Middle frontal gyrus (tissue), 1 donor: ENCODE measurements around the gene PRDM12.

Experiments used
- DNase-seq: peaks from one replicate; pipeline ENCODE4 v3.0.0-alpha.2; 2015; ENCODE audit warnings: low spot score; ENCODE audit errors: extremely low spot score

Gene PRDM12

DNA sequence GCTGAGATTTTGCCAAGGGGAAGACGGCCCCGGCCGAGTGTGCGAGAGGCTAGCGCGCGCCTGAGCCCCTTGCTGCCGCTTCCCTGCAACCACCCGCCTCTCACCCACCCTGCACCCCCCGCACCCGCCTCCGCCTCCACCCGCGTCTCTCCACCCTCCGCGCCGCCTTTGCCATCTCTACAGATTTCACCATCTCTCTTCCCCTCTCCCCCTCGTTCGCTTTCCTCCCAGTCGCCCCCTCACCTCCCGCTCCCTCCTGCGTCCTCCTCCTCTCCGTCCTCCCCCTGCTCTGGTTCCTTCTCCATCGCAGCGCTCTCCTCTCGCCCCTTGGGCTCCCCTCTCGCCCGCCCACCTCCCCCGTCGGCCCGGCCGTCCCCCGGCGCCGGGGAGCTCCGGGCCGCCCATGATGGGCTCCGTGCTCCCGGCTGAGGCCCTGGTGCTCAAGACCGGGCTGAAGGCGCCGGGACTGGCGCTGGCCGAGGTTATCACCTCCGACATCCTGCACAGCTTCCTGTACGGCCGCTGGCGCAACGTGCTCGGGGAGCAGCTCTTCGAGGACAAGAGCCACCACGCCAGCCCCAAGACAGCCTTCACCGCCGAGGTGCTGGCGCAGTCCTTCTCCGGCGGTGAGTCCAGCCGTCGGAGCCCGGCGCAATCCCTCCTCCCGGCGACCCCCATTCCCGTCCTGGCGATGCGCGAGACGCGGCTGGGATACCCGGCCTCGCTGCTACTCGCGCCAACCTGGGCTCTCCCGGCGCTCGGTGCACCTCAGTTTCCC is at the start of gene PRDM12:
Gene PRDM12, plus strand, starts transcription at position 344 of the 778 bp plus-strand sequence. Its CDS starts 60 bp downstream, at position 404.
- DNase-seq = no peak

- DNase-seq = no peak
Measured at GRCh38 chr9:130616451-130616850, 47.9 kb upstream of the PRDM12 start.

DNA sequence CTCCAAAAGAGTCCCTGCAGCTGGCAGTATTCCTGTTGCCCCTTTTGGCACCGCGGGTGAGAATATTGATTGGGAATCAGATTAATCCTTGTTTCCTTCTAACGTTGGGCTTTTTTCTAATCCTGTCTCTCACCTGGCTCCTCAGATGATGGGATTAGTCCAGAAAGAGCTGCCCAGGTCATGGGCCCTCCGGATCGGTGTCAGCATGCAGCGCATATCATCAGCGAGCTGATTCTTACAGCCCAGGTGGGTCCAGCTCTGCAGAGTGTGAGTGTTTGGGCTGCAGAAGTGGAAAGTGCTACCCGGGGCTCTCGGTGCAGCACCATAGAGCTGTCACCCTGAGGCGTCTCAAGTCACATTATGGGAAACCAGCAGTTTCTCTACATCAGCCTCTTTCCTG is 40.9 kb upstream of the PRDM12 start:
- no peak for DNase-seq

DNA sequence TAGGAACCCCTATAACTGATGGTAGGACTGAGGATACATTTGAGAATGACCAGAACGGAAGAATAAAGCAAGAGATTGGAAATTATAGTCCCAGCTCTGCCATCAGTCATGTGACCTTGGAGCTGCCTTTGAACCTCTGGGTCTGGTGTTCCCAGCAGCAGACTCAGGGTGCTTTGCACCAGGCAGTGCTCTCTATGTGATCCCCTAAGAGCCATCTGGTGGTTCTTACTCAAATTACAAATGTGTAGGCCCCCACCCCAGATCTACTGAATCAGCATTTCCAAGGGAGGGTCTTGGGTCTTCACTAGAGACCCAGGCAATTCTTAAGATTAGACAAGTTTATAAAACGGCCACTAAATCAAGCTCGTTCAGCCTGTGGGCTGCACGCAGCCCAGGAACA is 40.2 kb upstream of the PRDM12 start:
- DNase-seq = no peak

DNA sequence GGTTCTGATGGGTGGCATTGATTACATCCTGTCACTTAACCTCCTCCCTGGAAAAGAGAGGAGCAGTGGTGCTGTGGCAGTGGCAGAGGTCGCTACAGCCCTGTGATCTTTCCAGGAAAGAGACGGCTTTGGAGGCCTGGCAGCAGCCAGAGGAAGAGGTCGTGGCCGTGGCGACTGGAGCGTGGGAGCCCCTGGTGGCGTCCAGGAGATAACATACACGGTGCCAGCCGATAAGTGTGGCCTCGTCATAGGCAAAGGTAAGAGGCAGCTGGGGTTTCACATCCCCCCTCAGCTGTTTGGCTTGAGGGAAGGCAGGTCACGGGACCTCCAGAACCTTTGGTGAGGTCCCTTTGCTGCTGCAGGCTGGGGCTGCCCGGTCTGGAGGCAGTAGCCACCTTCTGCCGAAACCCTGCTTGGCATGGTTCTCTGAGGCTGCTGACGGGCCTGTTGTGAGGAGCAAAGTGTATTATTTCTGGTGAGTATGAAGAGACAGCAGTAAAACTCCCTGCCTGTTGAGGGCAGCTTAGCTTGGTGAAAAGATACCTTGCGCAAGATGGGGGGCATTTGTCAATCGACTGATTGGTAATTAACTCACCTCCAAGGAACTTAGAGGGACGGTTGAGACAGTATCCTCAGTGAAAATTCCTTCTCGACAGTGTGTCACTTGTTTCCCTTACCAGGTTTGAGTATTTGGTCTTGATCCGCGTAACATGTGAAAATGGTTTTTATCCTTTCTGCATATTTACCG is 38.0 kb upstream of the PRDM12 start:
- no peak for DNase-seq

DNA sequence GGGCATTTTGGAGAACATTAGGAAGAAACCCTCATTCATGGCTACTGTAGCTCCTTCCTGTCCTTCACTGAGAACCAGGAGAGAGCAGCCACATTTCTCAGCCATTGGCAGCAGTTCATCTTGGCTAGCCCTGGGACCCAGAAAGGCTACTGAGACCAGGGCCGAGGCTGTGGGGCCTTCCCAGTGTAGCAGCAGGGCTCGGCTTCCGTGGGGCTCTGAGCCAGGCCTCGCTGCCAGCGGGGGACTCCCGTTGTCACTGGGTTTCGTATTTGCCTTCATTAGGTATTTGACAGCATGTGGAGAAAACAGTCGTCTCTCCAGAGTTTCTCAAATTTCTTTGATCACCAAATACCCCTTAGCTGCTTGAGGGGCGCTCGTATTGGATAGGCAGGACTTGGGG is 37.3 kb upstream of the PRDM12 start:
- DNase-seq = no peak

DNA sequence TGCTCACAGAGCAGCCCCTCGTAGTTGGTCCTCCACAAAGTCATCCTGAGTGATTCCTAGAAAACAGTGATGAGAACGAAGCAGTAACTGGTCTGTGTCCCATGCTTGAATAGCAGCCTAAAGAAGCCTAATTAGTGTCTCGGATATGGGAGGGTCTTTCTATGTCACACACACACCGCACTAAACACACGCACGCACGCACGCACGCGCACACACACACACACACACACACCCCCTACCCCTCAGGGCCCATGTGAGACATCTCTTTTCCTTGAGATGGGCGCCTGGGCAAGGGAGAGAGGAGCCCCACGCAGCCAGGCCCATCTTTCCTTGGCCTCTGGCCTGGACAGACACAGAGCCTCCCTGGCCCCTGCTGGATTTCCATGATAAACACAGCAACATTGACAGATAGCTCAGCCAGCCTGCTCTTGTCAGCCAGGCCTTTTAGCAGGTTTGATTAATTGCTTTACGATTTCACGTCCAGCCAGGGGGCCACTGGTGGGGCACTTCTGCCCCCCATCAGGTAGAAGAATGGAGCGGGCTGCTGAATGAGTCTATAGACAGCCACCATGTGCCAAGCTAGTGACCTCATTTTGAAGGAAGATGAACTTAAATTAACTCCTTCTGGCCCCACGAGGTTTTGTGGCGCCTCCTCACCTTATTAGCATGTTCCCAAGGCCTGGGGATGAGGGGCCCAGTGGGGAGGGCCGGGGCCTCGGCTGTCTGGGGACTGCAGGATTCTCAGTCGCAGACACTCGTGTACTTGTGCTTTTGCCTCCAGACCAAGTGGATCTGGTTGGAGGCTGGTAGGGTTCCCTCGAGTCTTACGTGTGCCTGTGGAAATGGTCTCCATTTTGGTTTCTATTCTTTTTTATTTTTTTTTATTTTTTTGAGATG is 36.2 kb upstream of the PRDM12 start:
- DNase-seq = no peak

DNA sequence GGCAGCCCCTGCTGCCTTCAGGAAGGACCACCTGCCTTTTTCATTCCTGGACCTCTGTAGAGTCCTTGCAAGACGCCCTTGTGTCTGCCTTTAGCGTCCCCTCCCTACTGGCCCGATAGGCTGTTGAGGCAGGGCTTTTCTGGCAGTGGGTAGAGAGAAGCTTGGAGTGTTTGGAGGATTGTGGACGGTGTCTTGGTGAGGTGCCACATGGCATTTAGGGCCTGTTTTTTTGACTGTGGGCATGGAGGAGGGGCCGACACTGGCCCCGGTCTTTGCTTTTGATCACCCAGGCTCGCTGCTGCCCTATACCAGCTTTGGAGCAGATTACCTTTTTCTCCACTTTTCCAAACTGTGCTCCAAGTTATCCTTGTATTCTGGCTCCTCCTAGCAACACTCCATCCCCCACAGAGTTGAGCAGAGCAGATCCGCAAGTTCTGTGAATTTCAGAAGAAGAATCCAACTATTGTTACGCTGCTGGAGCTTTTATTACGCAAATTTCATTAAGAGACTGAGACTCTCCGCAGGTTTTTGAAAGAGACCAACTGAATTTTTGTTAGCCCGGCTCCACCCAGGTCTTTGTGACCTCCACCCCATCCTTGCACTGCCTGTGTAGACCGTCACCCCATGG is 34.8 kb upstream of the PRDM12 start:
- DNase-seq = no peak

DNA sequence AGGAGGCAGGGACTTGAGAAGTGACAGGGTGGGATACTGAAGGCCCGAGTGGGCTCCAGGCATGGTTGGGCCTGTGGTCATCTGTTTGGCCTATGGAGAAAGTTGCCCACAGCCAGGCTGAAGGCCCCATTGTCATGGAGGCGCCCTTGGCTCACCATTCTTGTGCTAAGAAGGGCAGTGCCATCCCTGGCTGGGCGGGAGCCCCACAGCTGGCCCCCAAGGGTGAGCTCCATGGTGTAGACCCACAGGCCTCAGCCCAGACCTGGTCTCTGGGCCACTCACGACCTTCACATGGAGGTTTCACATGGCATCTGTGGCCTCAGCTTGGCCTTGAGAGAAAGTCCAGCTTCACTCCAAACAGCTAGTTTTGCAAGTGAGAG is 34.3 kb upstream of the PRDM12 start:
- DNase-seq = no peak

DNA sequence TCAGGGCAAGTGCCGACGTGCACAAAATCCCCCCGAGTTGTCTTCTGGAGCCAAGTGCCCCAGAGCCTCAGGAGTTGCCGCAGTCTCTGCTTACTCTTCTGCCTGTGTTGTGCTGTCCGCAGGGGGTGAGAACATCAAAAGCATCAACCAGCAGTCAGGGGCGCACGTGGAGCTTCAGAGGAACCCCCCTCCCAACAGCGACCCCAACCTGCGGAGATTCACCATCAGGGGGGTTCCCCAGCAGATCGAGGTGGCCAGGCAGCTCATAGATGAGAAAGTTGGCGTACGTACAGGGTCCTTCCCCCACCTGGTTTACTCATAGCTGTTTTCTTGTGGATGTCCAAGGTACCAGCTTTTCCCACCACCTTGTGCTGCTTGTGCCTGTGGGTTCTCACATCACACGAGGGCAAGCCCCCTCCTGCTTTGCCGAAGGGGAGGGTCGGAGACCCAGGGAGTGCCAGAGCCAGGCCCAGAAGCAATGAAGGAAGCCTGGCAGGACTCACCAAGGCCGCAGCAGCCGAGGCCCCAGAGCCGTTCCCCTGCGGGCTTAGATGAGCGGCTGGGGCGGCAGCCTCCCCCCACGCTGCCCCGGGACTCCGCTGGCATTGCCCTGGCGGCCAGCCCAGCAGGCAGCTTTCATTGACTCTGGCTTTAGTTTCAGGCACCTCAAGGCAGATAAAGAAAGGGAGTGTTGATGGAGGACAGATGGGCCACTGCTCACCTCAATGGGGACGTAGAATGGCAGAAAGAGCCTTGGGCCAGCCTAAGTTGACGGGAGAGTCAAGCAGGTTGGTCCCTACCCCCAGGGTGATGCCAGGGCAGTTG is 33.7 kb upstream of the PRDM12 start:
- DNase-seq = no peak

DNA sequence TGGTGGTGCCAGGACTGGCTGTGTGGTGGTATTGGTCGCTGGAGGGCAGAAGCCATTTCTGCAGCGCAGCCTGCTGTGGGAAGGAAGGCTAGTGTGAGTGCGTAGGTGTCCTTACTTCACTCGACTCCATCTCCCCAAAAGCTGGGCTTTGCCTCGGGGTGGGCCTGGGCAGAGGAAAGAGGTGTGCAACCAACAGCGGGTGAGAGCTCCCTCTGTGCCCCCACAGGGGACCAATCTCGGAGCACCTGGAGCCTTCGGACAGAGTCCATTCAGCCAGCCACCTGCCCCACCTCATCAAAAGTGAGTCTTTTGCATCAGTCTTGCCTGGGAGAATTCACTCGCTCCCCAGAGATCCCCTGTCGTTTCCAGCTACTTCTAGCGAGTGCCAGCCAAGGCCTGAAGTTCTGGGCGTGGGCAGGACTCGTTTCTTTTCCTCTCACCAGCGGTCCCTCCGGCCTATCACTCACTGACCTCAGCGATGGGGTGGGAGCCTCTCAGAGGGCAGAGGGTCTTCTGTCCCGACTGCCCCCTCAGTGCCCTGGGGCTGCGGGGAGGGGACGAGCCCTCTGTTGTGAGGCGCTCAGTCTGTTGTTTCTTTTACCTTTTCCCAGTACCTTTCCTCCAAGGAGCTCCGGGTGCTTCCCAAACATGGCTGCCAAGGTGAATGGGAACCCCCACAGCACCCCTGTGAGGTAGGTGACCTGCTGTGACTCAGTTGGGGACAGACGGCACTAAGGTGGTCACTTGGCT is 32.9 kb upstream of the PRDM12 start:
- DNase-seq = no peak

- no peak for DNase-seq
Measured at GRCh38 chr9:130632081-130632710, 32.2 kb upstream of the PRDM12 start.

DNA sequence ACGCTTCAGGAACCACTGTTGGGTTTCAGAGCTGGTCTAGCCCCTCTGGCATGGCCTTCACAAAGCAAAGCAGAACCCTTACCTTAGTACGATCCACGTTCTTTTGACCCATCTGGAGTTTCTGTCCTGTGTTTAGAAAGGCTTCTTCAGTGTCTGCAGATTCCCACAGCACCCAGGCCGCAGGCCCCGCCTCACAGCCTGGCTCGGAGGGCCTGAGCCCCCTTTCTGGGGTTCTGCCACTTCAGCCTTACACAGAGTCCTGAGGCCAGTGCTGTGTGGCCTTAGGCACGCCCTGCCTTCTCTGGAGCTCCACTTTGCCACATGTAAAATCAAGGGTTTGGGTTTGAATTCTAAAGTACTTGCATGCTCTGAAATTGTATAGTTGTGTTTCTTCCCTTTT is 31.6 kb upstream of the PRDM12 start:
- DNase-seq = no peak

DNA sequence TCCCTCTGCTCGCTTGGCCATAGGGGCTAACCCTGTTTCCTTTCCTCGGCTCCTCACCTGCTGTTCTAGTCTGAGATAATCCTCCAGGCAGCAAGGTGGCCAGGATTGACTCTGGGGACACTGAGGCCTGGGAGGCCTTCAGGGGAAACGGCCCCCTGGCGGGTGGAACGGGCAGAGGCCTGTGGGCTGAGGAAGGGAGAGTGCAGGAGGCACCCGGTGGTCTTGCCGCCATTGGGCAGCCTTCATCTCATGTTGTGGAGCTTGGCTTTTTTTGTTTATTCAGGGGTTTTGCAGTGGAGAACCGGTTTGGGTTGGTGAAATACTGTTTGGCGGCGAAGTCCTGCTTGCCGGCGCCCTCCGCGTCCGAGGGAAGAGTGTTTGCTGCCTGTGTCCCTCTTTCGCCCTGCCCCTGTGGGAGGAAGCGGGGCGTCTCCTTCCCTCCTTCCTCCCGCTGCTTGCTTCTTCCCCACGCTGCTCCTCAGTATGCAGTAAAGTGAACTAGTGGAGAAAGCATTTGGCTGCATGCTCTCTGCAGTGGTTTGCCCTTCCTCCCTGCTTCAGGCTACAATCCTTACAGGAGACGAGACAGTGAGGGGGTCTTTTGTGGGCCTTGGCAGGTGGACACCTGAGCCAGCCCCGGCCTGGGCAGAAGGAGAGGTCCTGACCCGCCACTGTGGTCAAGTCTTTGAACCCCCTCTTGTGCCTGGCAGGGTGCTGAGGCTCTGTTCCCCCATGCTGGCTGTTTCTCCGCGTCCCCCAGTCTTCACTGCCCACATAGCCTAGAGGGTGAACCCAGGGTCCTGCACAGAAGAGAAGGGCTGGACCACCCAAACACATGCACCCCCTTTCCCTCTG is 30.8 kb upstream of the PRDM12 start:
- DNase-seq = no peak

- no peak for DNase-seq
Measured at GRCh38 chr9:130634191-130634768, 30.1 kb upstream of the PRDM12 start.

DNA sequence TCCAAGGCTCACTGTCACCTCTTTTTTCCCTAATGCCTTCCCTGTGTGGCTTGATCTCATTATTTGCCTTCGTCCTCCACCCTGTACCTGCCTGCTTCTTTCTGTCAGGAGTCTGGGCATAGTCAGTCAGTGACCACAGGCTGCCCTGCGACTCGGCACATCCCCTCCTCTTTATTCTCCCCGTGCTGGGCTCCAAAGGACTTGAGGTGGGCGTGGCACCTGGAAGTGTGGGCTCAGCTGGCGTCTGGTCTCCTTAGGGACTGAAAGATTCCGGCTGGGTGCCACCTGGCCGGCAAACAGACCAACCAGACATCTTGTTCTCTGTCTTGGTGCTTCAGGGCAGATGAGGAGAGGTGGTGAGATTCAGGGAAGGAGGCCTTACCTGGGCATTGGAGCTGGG is 29.6 kb upstream of the PRDM12 start:
- DNase-seq = no peak

- no peak for DNase-seq
Measured at GRCh38 chr9:130635306-130635705, 29.1 kb upstream of the PRDM12 start.
